H9 (cell line): ENCODE results near the gene AGMO. TPM values are rescaled to one million over a fixed set of nuclear protein-coding genes. Genes with fewer than 3 reads are reported as not detected.

Experiments
- DNase-seq: peaks from one replicate; pipeline ENCODE4 v3.0.0-alpha.2; 2017
- H2AFZ ChIP-seq: one replicate; pipeline ENCODE4 v1.6.1; 2013; ENCODE audit warnings: mild to moderate bottlenecking, low read length, control low read depth, moderate library complexity
- H2AK5ac ChIP-seq: 2 replicates; pipeline ENCODE4 v1.6.1; 2013; ENCODE audit warnings: low read length, control low read depth, mixed read lengths; ENCODE audit not compliant: insufficient read length
- H2BK120ac ChIP-seq: one replicate; pipeline ENCODE4 v1.6.1; 2013; ENCODE audit warnings: low read depth, mild to moderate bottlenecking, low read length, control low read depth, inconsistent platforms; ENCODE audit not compliant: poor library complexity, severe bottlenecking
- H2BK12ac ChIP-seq: 2 replicates; pipeline ENCODE4 v1.6.1; 2013; ENCODE audit warnings: low read length, control low read depth, mixed read lengths, low read depth; ENCODE audit not compliant: insufficient read length
- H2BK15ac ChIP-seq: 2 replicates; pipeline ENCODE4 v1.6.1; 2013; ENCODE audit warnings: low read depth, low read length, control low read depth
- H2BK20ac ChIP-seq: one replicate; pipeline ENCODE4 v1.6.1; 2013; ENCODE audit warnings: low read depth, mild to moderate bottlenecking, low read length, control low read depth, inconsistent platforms; ENCODE audit not compliant: poor library complexity, severe bottlenecking
- H2BK5ac ChIP-seq: 2 replicates; pipeline ENCODE4 v1.6.1; 2013; ENCODE audit warnings: low read length, control low read depth, mixed read lengths; ENCODE audit not compliant: insufficient read length
- H3K14ac ChIP-seq: 2 replicates; pipeline ENCODE4 v1.6.1; 2013; ENCODE audit warnings: low read length, control low read depth; ENCODE audit not compliant: insufficient read depth
- H3K18ac ChIP-seq: 2 replicates; pipeline ENCODE4 v1.6.1; 2013; ENCODE audit warnings: low read depth, mild to moderate bottlenecking, mixed read lengths, low read length, control low read depth; ENCODE audit not compliant: insufficient read length
- H3K23ac ChIP-seq: 2 replicates; pipeline ENCODE4 v1.6.1; 2013; ENCODE audit warnings: low read length, control low read depth, mixed read lengths, low read depth; ENCODE audit not compliant: insufficient read length
- H3K23me2 ChIP-seq: 2 replicates; pipeline ENCODE4 v1.6.1; 2013; ENCODE audit warnings: low read depth, mild to moderate bottlenecking, mixed read lengths, low read length, control low read depth; ENCODE audit not compliant: insufficient read length, poor library complexity, severe bottlenecking
- H3K27ac ChIP-seq: 2 replicates; pipeline ENCODE4 v1.5.1; 2013; ENCODE audit warnings: low read length, control low read depth, mixed read lengths, low read depth; ENCODE audit not compliant: insufficient read length
- H3K27me3 ChIP-seq: 2 replicates; pipeline ENCODE4 v1.6.1; 2013; ENCODE audit warnings: low read length, control low read depth, inconsistent platforms; ENCODE audit not compliant: insufficient read depth
- H3K4ac ChIP-seq: 2 replicates; pipeline ENCODE4 v1.6.1; 2013; ENCODE audit warnings: low read depth, mild to moderate bottlenecking, control low read depth, inconsistent platforms, low read length, moderate library complexity
- H3K4me1 ChIP-seq: 2 replicates; pipeline ENCODE4 v1.6.1; 2013; ENCODE audit warnings: low read length, control low read depth, inconsistent platforms; ENCODE audit not compliant: insufficient read depth
- H3K4me2 ChIP-seq: 2 replicates; pipeline ENCODE4 v1.6.1; 2013; ENCODE audit warnings: low read length, control low read depth, mixed read lengths; ENCODE audit not compliant: insufficient read length, insufficient read depth
- H3K56ac ChIP-seq: 2 replicates; pipeline ENCODE4 v1.6.1; 2013; ENCODE audit warnings: low read depth, mild to moderate bottlenecking, mixed read lengths, low read length, control low read depth; ENCODE audit not compliant: insufficient read length
- H3K79me1 ChIP-seq: 2 replicates; pipeline ENCODE4 v1.6.1; 2013; ENCODE audit warnings: low read depth, mild to moderate bottlenecking, moderate library complexity, low read length, control low read depth, inconsistent platforms; ENCODE audit not compliant: insufficient read depth, poor library complexity, severe bottlenecking
- H3K79me2 ChIP-seq: 2 replicates; pipeline ENCODE4 v1.6.1; 2013; ENCODE audit warnings: low read length, control low read depth, inconsistent platforms; ENCODE audit not compliant: insufficient read depth
- H3K9ac ChIP-seq: 2 replicates; pipeline ENCODE4 v1.6.1; 2013; ENCODE audit warnings: low read length, control low read depth, mixed read lengths; ENCODE audit not compliant: insufficient read length; ENCODE audit errors: extremely low read depth
- H3K9me3 ChIP-seq: one replicate; pipeline ENCODE4 v1.6.1; 2013; ENCODE audit warnings: low read depth, low read length, inconsistent platforms; ENCODE audit not compliant: control insufficient read depth
- H3T11ph ChIP-seq: one replicate; pipeline ENCODE4 v1.6.1; 2013; ENCODE audit warnings: mild to moderate bottlenecking, low read length, control low read depth, inconsistent platforms
- H4K20me1 ChIP-seq: one replicate; pipeline ENCODE4 v1.6.1; 2013; ENCODE audit not compliant: control insufficient read depth, insufficient read length, insufficient read depth
- H4K5ac ChIP-seq: 2 replicates; pipeline ENCODE4 v1.6.1; 2013; ENCODE audit warnings: low read depth, mild to moderate bottlenecking, mixed read lengths, low read length, control low read depth; ENCODE audit not compliant: insufficient read length
- H4K8ac ChIP-seq: replicated peaks from 2 replicates; pipeline ENCODE4 v1.6.1; 2013; ENCODE audit warnings: low read length, control low read depth, mixed read lengths, low read depth; ENCODE audit not compliant: insufficient read length
- H4K91ac ChIP-seq: 2 replicates; pipeline ENCODE4 v1.6.1; 2013; ENCODE audit warnings: low read depth, mild to moderate bottlenecking, moderate library complexity, mixed read lengths, low read length, control low read depth; ENCODE audit not compliant: insufficient read length
- H3K27ac Mint-ChIP-seq, 3 experiments: 2 replicates in 2 of 3; 3 replicates in 1 of 3; pipeline ENCODE4 v1.8.0; 2020 to 2021; ENCODE audit warnings: mixed read lengths in 3 of 3, mild to moderate bottlenecking in 1 of 3, moderate library complexity in 1 of 3
- H3K27me3 Mint-ChIP-seq: 2 replicates; pipeline ENCODE4 v1.8.0; 2021; ENCODE audit warnings: low read depth, mild to moderate bottlenecking, moderate library complexity, mixed read lengths
- H3K36me3 Mint-ChIP-seq, 3 experiments: 2 replicates in 2 of 3; 3 replicates in 1 of 3; pipeline ENCODE4 v1.8.0; 2020 to 2021; ENCODE audit warnings: low read depth in 3 of 3, mixed read lengths in 3 of 3; ENCODE audit not compliant: insufficient read depth in 1 of 3
- H3K4me1 Mint-ChIP-seq, 2 experiments: 2 replicates each; pipeline ENCODE4 v1.8.0; 2020; ENCODE audit warnings: mixed read lengths in 2 of 2
- H3K4me3 Mint-ChIP-seq, 2 experiments: 2 replicates in 1 of 2; 3 replicates in 1 of 2; pipeline ENCODE4 v1.8.0; 2020 to 2021; ENCODE audit warnings: mild to moderate bottlenecking in 2 of 2, mixed read lengths in 2 of 2, moderate library complexity in 1 of 2
- H3K9me3 Mint-ChIP-seq, 2 experiments: 2 replicates in 1 of 2; 3 replicates in 1 of 2; pipeline ENCODE4 v1.8.0; 2020; ENCODE audit warnings: mild to moderate bottlenecking in 2 of 2, mixed read lengths in 2 of 2, moderate library complexity in 1 of 2
- CTCF ChIP-seq: fragments of 200-600 bp; sonication (generic); conservative IDR thresholded peaks from 3 replicates; pipeline ENCODE4 v1.8.0; 2021; ENCODE audit warnings: antibody characterized with exemption, mild to moderate bottlenecking
- WGBS: extraction: QIAGEN DNeasy Blood & Tissue Kit; methylation state at CpG from one replicate; pipeline ENCODE4 v1.1.7; 2013; ENCODE audit warnings: missing lambda C conversion rate, low lambda C conversion rate, mixed read lengths; ENCODE audit not compliant: insufficient read length; ENCODE audit errors: extremely low coverage; 5-methylcytosine and 5-hydroxymethylcytosine counted together
- total RNA-seq: library from RNA; stranded (reverse); gene quantifications from 2 replicates; pipeline ENCODE4 v1.2.1, GENCODE V29; 2021

AGMO gene
- total RNA-seq, 1 experiment from 2014 or later, result 0.70 TPM

GRCh38 chr7:15452670-15453069, 109.1 kb downstream of the AGMO start:
- H3K27ac ChIP-seq, result no peak overlapping the region
- no peaks in the 10 kb centered on the region for H3K9me3 Mint-ChIP-seq
- no peak overlapping the region for H2BK5ac ChIP-seq
- H3K23ac ChIP-seq, result no peak overlapping the region
- no peak overlapping the region for H3K14ac ChIP-seq
- no peaks in the 10 kb centered on the region for H4K20me1 ChIP-seq
- H3K27me3 ChIP-seq, result no peaks in the 10 kb centered on the region
- H2AFZ ChIP-seq, result no peak overlapping the region
- H4K5ac ChIP-seq, result no peak overlapping the region
- no peaks in the 10 kb centered on the region for H3K4me1 Mint-ChIP-seq
- H2AK5ac ChIP-seq, result no peak overlapping the region
- no peak overlapping the region for H3K27ac Mint-ChIP-seq
- no peaks in the 10 kb centered on the region for H3K27me3 Mint-ChIP-seq
- H3K23me2 ChIP-seq, result no peaks in the 10 kb centered on the region
- H3K9me3 ChIP-seq, result no peaks in the 10 kb centered on the region
- no peak overlapping the region for H3K4me3 Mint-ChIP-seq
- no peak overlapping the region for H2BK20ac ChIP-seq
- no peak overlapping the region for H2BK12ac ChIP-seq
- no peaks in the 10 kb centered on the region for H3K79me2 ChIP-seq
- no peak overlapping the region for H3K9ac ChIP-seq
- H3K4me2 ChIP-seq, result no peak overlapping the region
- H2BK120ac ChIP-seq, result no peak overlapping the region
- no peak for DNase-seq
- H4K91ac ChIP-seq, result no peak overlapping the region
- H4K8ac ChIP-seq, result no peak overlapping the region
- H2BK15ac ChIP-seq, result no peak overlapping the region
- no peak overlapping the region for H3K56ac ChIP-seq
- no peaks in the 10 kb centered on the region for H3K4me1 ChIP-seq
- H3K79me1 ChIP-seq, result no peaks in the 10 kb centered on the region
- no CpG with 5 or more reads among the region's 3 CpGs for WGBS
- H3K36me3 Mint-ChIP-seq, result no peaks in the 10 kb centered on the region
- no peak overlapping the region for H3K18ac ChIP-seq
- H3T11ph ChIP-seq, result no peak overlapping the region
- no peak overlapping the region for H3K4ac ChIP-seq
- TF ChIP-seq CTCF, result no peak
